Upper lobe of left lung (tissue), 6 donors: ENCODE data around the gene SNX13. TPM values are rescaled to one million over a fixed set of nuclear protein-coding genes. Genes with fewer than 3 reads are reported as not detected.

ENCODE experiments used
- ATAC-seq, 2 donors: fragments of 200-7000 bp; cut with Tn5 transposase; one replicate each; pipeline ENCODE4 v1.9.1; 2022; ENCODE audit warnings: mild to moderate bottlenecking in 2 of 2, moderate library complexity in 2 of 2; ENCODE audit not compliant: low FRiP score in 2 of 2
- DNase-seq, 2 donors: peaks; one replicate each; pipeline ENCODE4 v3.0.0-alpha.2; 2019 to 2020
- H3K27ac ChIP-seq, 4 donors: fragments of 200-600 bp; sonication (generic); one replicate each; pipeline ENCODE4 v1.5.1; 2016 to 2019
- H3K27me3 ChIP-seq, 4 donors: fragments of 200-600 bp; sonication (generic); one replicate each; pipeline ENCODE4 v1.5.1; 2017 to 2019
- H3K36me3 ChIP-seq, 4 donors: fragments of 200-600 bp; sonication (generic); one replicate each; pipeline ENCODE4 v1.5.1; 2016 to 2019
- H3K4me1 ChIP-seq, 4 donors: fragments of 200-600 bp; sonication (generic); one replicate each; pipeline ENCODE4 v1.5.1; 2018 to 2019
- H3K4me3 ChIP-seq, 4 donors: fragments of 200-600 bp; sonication (generic); one replicate each; pipeline ENCODE4 v1.5.1; 2017 to 2019; ENCODE audit warnings: mild to moderate bottlenecking in 2 of 4, moderate library complexity in 1 of 4
- H3K9me3 ChIP-seq, 4 donors: fragments of 200-600 bp; sonication (generic); one replicate each; pipeline ENCODE4 v1.5.1; 2018 to 2019
- CTCF ChIP-seq, 6 experiments: fragments of 450-650 bp in 4 of 6; fragments of 200-600 bp in 2 of 6; sonication (generic) in 2 of 6; IDR thresholded peaks; one replicate each; pipeline ENCODE4 v1.5.1; 2016 to 2019; ENCODE audit warnings: antibody characterized with exemption in 6 of 6
- EP300 ChIP-seq, 4 donors: sonication (generic); formaldehyde crosslinking; IDR thresholded peaks; one replicate each; pipeline ENCODE4 v1.5.1; 2017; ENCODE audit warnings: antibody characterized with exemption in 4 of 4, control low read depth in 2 of 4
- POLR2A ChIP-seq, 4 donors: fragments of 450-650 bp; IDR thresholded peaks; one replicate each; pipeline ENCODE4 v1.5.1; 2016 to 2017; ENCODE audit warnings: antibody characterized with exemption in 4 of 4, mild to moderate bottlenecking in 2 of 4
- POLR2AphosphoS5 ChIP-seq, 2 donors: sonication (generic); formaldehyde crosslinking; IDR thresholded peaks; one replicate each; pipeline ENCODE4 v1.5.1; 2017; ENCODE audit warnings: antibody characterized with exemption in 2 of 2
- WGBS, 2 donors: methylation state at CpG; one replicate each; pipeline ENCODE4 v1.1.5; 2017 to 2018; 5-methylcytosine and 5-hydroxymethylcytosine counted together
- total RNA-seq, 6 donors: library from RNA; depleted of rRNA in 4 of 6; stranded (reverse); fragments of >200 nt in 4 of 6; gene quantifications; one replicate each; pipeline versions ENCODE4 v1.1.0 to v1.2.1, GENCODE V29; 2016 to 2021
- donor health status: DM: no; HTN: no; CAD: no; lungs with moderate emphysema.
- donor health status: DM: no; HTN: yes; CAD: no; lungs with severe emphysema.

Gene SNX13
- total RNA-seq, 6 donors from 2014 or later, result 17.1 to 195 (median 53.3) TPM

- WGBS, 2 donors, result 84 to 91% methylated on average over 2 of the region's 2 CpGs
- no peak overlapping the region for H3K4me3 ChIP-seq
Observed at GRCh38 chr7:17937506-17938120, 2.7 kb downstream of the SNX13 start.

GRCh38 chr7:17936321-17936720, 4.0 kb downstream of the SNX13 start:
- Histone ChIP-seq H3K27ac (no peak overlapping the region), H3K4me3 (no peak overlapping the region), H3K4me1 (peaks cover 15 to 43% (median 34%) of the 10 kb centered on the region in 4 donors), H3K9me3 (no peaks in the 10 kb centered on the region), H3K36me3 (no peaks in the 10 kb centered on the region), H3K27me3 (no peaks in the 10 kb centered on the region)
- no peak for TF ChIP-seq CTCF (IDR thresholded peaks at IDR 0.05)
- TF ChIP-seq EP300 (IDR thresholded peaks at IDR 0.05), result no peak
- TF ChIP-seq POLR2AphosphoS5 (IDR thresholded peaks at IDR 0.05), result no peak
- TF ChIP-seq POLR2A (IDR thresholded peaks at IDR 0.05), result no peak
- DNase-seq (no peak), ATAC-seq (no peak)
- WGBS, 2 donors, result 57 to 65% methylated on average over 1 of the region's 1 CpG

More at GRCh38 chr7:17937506-17938120, 2.7 kb downstream of the SNX13 start:
- no peak for TF ChIP-seq EP300 (IDR thresholded peaks at IDR 0.05)
- no peak for TF ChIP-seq CTCF (IDR thresholded peaks at IDR 0.05)
- TF ChIP-seq POLR2A (IDR thresholded peaks at IDR 0.05), result no peak
- TF ChIP-seq POLR2AphosphoS5 (IDR thresholded peaks at IDR 0.05), result no peak
- no peak for ATAC-seq
- Histone ChIP-seq H3K36me3 (no peaks in the 10 kb centered on the region), H3K4me1 (peaks cover 15 to 46% (median 31%) of the 10 kb centered on the region in 4 donors), H3K9me3 (no peaks in the 10 kb centered on the region), H3K27me3 (no peaks in the 10 kb centered on the region), H3K27ac (peak overlapping the region in 1 of 4 donors; percentile 99)
- DNase-seq, result no peak

GRCh38 chr7:17934612-17935240, 5.6 kb downstream of the SNX13 start:
- DNase-seq (no peak), ATAC-seq (no peak)
- no peak overlapping the region for H3K4me3 ChIP-seq
- no peaks in the 10 kb centered on the region for H3K27me3 ChIP-seq
- peaks cover 15 to 43% (median 35%) of the 10 kb centered on the region in 4 donors for H3K4me1 ChIP-seq
- no peaks in the 10 kb centered on the region for H3K9me3 ChIP-seq
- 79 to 86% methylated on average over 2 of the region's 2 CpGs for WGBS, 2 donors
- no peak for TF ChIP-seq CTCF (IDR thresholded peaks at IDR 0.05)
- TF ChIP-seq POLR2AphosphoS5 (IDR thresholded peaks at IDR 0.05), result no peak
- TF ChIP-seq EP300 (IDR thresholded peaks at IDR 0.05), result no peak
- no peak for TF ChIP-seq POLR2A (IDR thresholded peaks at IDR 0.05)
- H3K36me3 ChIP-seq, result no peaks in the 10 kb centered on the region
- H3K27ac ChIP-seq, result no peak overlapping the region

GRCh38 chr7:17934094-17934493, 6.2 kb downstream of the SNX13 start:
- peaks cover 19 to 43% (median 34%) of the 10 kb centered on the region in 4 donors for H3K4me1 ChIP-seq
- H3K27ac ChIP-seq, result no peak overlapping the region
- 30 to 50% methylated on average over 2 of the region's 2 CpGs for WGBS, 2 donors
- H3K4me3 ChIP-seq, result no peak overlapping the region
- DNase-seq (no peak), ATAC-seq (no peak)
- TF ChIP-seq POLR2A (IDR thresholded peaks at IDR 0.05), result no peak
- no peak for TF ChIP-seq EP300 (IDR thresholded peaks at IDR 0.05)
- no peak for TF ChIP-seq POLR2AphosphoS5 (IDR thresholded peaks at IDR 0.05)
- TF ChIP-seq CTCF (IDR thresholded peaks at IDR 0.05), result no peak
- no peaks in the 10 kb centered on the region for H3K9me3 ChIP-seq
- no peaks in the 10 kb centered on the region for H3K36me3 ChIP-seq
- H3K27me3 ChIP-seq, result no peaks in the 10 kb centered on the region
